Liver (tissue), 9 donors: Measurements from ENCODE around the gene ARMC9. TPM values are rescaled to one million over a fixed set of nuclear protein-coding genes. Genes with fewer than 3 reads are reported as not detected.

ENCODE experiments used
- DNase-seq: peaks from one replicate; pipeline ENCODE4 v3.0.0-alpha.2; 2017; ENCODE audit warnings: low spot score
- H3K27ac ChIP-seq, 2 donors: one replicate each; pipeline ENCODE4 v1.7.0; 2013; ENCODE audit warnings: inconsistent platforms in 2 of 2, low read length in 2 of 2, control low read depth in 1 of 2, low read depth in 1 of 2, mild to moderate bottlenecking in 1 of 2
- H3K27me3 ChIP-seq, 4 donors: one replicate each; pipeline versions ENCODE4 v1.6.1 to v1.7.0; 2013; ENCODE audit warnings: low read length in 3 of 4, inconsistent platforms in 1 of 4, mild to moderate bottlenecking in 1 of 4, moderate library complexity in 1 of 4; ENCODE audit not compliant: control insufficient read depth in 4 of 4, insufficient read depth in 4 of 4
- H3K36me3 ChIP-seq, 4 donors: one replicate each; pipeline versions ENCODE4 v1.6.1 to v1.7.0; 2013; ENCODE audit warnings: low read length in 3 of 4, mild to moderate bottlenecking in 3 of 4, low read depth in 1 of 4, moderate library complexity in 1 of 4; ENCODE audit not compliant: control insufficient read depth in 4 of 4, insufficient read depth in 3 of 4
- H3K4me1 ChIP-seq, 4 donors: one replicate each; pipeline versions ENCODE4 v1.6.1 to v1.7.0; 2013; ENCODE audit warnings: low read length in 3 of 4, mild to moderate bottlenecking in 3 of 4, moderate library complexity in 1 of 4; ENCODE audit not compliant: control insufficient read depth in 4 of 4, insufficient read depth in 4 of 4
- H3K4me3 ChIP-seq, 3 donors: one replicate each; pipeline versions ENCODE4 v1.6.1 to v1.7.0; 2013; ENCODE audit warnings: low read length in 3 of 3, control low read depth in 1 of 3, low read depth in 1 of 3, mild to moderate bottlenecking in 1 of 3
- H3K9ac ChIP-seq, 2 donors: one replicate each; pipeline ENCODE4 v1.7.0; 2013; ENCODE audit warnings: low read length in 2 of 2, mild to moderate bottlenecking in 2 of 2, moderate library complexity in 2 of 2, control low read depth in 1 of 2, low read depth in 1 of 2
- H3K9me3 ChIP-seq, 4 donors: one replicate each; pipeline versions ENCODE4 v1.6.1 to v1.7.0; 2013; ENCODE audit warnings: low read length in 3 of 4; ENCODE audit not compliant: control insufficient read depth in 4 of 4
- ATF3 ChIP-seq: IDR thresholded peaks from 2 replicates; pipeline ENCODE4 v1.6.1; 2016; ENCODE audit warnings: antibody characterized with exemption
- CTCF ChIP-seq: fragments of 150-350 bp; IDR thresholded peaks from 2 replicates; pipeline ENCODE4 v1.5.1; 2017; ENCODE audit warnings: improper control_type of control experiment, low read depth, low read length; ENCODE audit not compliant: missing input control
- FOXA1 ChIP-seq: IDR thresholded peaks from 2 replicates; pipeline ENCODE4 v1.6.1; 2016; ENCODE audit warnings: antibody characterized with exemption
- FOXA2 ChIP-seq: IDR thresholded peaks from 2 replicates; pipeline ENCODE4 v1.6.1; 2016; ENCODE audit warnings: antibody characterized with exemption
- GABPA ChIP-seq, 2 donors: IDR thresholded peaks in 1 of 2; conservative IDR thresholded peaks in 1 of 2; 2 replicates each; pipeline ENCODE4 v1.6.1; 2016; ENCODE audit warnings: antibody characterized with exemption in 2 of 2, mild to moderate bottlenecking in 1 of 2, moderate library complexity in 1 of 2
- HNF4G ChIP-seq: IDR thresholded peaks from 2 replicates; pipeline ENCODE4 v1.6.1; 2016; ENCODE audit warnings: antibody characterized with exemption
- JUND ChIP-seq, 2 donors: IDR thresholded peaks; 2 replicates each; pipeline ENCODE4 v1.6.1; 2016; ENCODE audit warnings: antibody characterized with exemption in 2 of 2
- NR2F2 ChIP-seq: IDR thresholded peaks from 2 replicates; pipeline ENCODE4 v1.6.1; 2016; ENCODE audit warnings: antibody characterized with exemption
- RAD21 ChIP-seq, 2 donors: IDR thresholded peaks; 2 replicates each; pipeline ENCODE4 v1.6.1; 2016; ENCODE audit warnings: antibody characterized with exemption in 2 of 2, mild to moderate bottlenecking in 2 of 2
- REST ChIP-seq: IDR thresholded peaks from 2 replicates; pipeline ENCODE4 v1.6.1; 2016; ENCODE audit warnings: antibody characterized with exemption, mild to moderate bottlenecking
- SP1 ChIP-seq: IDR thresholded peaks from 2 replicates; pipeline ENCODE4 v1.6.1; 2018; ENCODE audit warnings: antibody characterized with exemption, mild to moderate bottlenecking
- TAF1 ChIP-seq: conservative IDR thresholded peaks from 2 replicates; pipeline ENCODE4 v1.6.1; 2016; ENCODE audit warnings: antibody characterized with exemption, mild to moderate bottlenecking
- YY1 ChIP-seq: IDR thresholded peaks from 2 replicates; pipeline ENCODE4 v1.6.1; 2016; ENCODE audit warnings: antibody characterized with exemption, mild to moderate bottlenecking
- ZBTB33 ChIP-seq: IDR thresholded peaks from 2 replicates; pipeline ENCODE4 v1.6.1; 2016; ENCODE audit warnings: antibody characterized with exemption
- WGBS: extraction: QIAGEN DNeasy Blood & Tissue Kit; methylation state at CpG from one replicate; pipeline ENCODE4 v1.1.7; 2013; 5-methylcytosine and 5-hydroxymethylcytosine counted together
- polyA plus RNA-seq, 2 donors: library from polyadenylated mRNA; stranded (reverse) in 1 of 2; unstranded in 1 of 2; fragments of 200-250 nt in 1 of 2; fragments of >200 nt in 1 of 2; fragmentation: Nextera tagmentation in 1 of 2; extraction: Ambion mirVana in 1 of 2; gene quantifications; one replicate each; pipeline versions ENCODE4 v1.2.1 to v1.2.3, GENCODE V29; 2013 to 2015
- total RNA-seq, 2 donors: library from RNA; depleted of rRNA; stranded (reverse); fragments of >200 nt; gene quantifications; one replicate each; pipeline ENCODE4 v1.2.3, GENCODE V29; 2014
- donor health status: healthy.
- donor health status: healthy.
- donor health status: healthy.
- donor health status: healthy.
- donor health status: healthy.

The ARMC9 gene
- total and polyA plus RNA-seq, 4 donors, result 1.1 to 2.3 (median 1.8) TPM

- TF ChIP-seq SP1 (no peak), REST (no peak), FOXA1 (no peak), GABPA (IDR thresholded peaks at IDR 0.05 in 1 of 2, conservative IDR thresholded peaks at IDR 0.05 in 1 of 2) (no peak)
Measured at GRCh38 chr2:231203087-231203486, 4.7 kb downstream of the ARMC9 start (continued).

- Histone ChIP-seq H3K9ac (no peak overlapping the region), H3K4me1 (peaks cover 0 to 3% (median under 1%) of the 10 kb centered on the region in 4 donors), H3K27ac (no peak overlapping the region), H3K36me3 (no peaks in the 10 kb centered on the region), H3K4me3 (no peak overlapping the region), H3K9me3 (no peaks in the 10 kb centered on the region), H3K27me3 (no peaks in the 10 kb centered on the region)
- DNase-seq, result no peak
- TF ChIP-seq FOXA1 (no peak), RAD21 (IDR thresholded peaks at IDR 0.05) (no peak), SP1 (no peak), TAF1 (no peak), YY1 (no peak), JUND (IDR thresholded peaks at IDR 0.05) (no peak), ATF3 (no peak)
- 96% methylated on average over 3 of the region's 3 CpGs for WGBS
Measured at GRCh38 chr2:231204146-231204545, 5.7 kb downstream of the ARMC9 start.

- TF ChIP-seq SP1 (no peak), HNF4G (no peak), CTCF (no peak)
Measured at GRCh38 chr2:231204581-231204980, 6.2 kb downstream of the ARMC9 start.

GRCh38 chr2:231207734-231208133, 9.3 kb downstream of the ARMC9 start:
- DNase-seq, result no peak
- H3K4me1 ChIP-seq, result no peaks in the 10 kb centered on the region
- H3K27me3 ChIP-seq, result no peaks in the 10 kb centered on the region
- H3K9me3 ChIP-seq, result no peaks in the 10 kb centered on the region
- H3K4me3 ChIP-seq, result no peak overlapping the region
- H3K9ac ChIP-seq, result no peak overlapping the region
- 91% methylated on average over 4 of the region's 4 CpGs for WGBS
- H3K27ac ChIP-seq, result no peak overlapping the region
- peaks cover 0 to 2% (median 0%) of the 10 kb centered on the region in 4 donors for H3K36me3 ChIP-seq
- TF ChIP-seq NR2F2 (no peak), ZBTB33 (no peak), FOXA2 (no peak), REST (no peak), YY1 (no peak), FOXA1 (no peak)

More at GRCh38 chr2:231204581-231204980, 6.2 kb downstream of the ARMC9 start:
- H3K4me3 ChIP-seq, result no peak overlapping the region
- 89% methylated on average over 5 of the region's 5 CpGs for WGBS
- H3K27me3 ChIP-seq, result no peaks in the 10 kb centered on the region
- H3K36me3 ChIP-seq, result peaks cover 0 to 1% (median 0%) of the 10 kb centered on the region in 4 donors
- H3K9me3 ChIP-seq, result no peaks in the 10 kb centered on the region
- no peak overlapping the region for H3K27ac ChIP-seq
- H3K4me1 ChIP-seq, result no peaks in the 10 kb centered on the region
- no peak for DNase-seq
- H3K9ac ChIP-seq, result no peak overlapping the region
